Germinal center (tissue), 1 donor: ENCODE results near the gene FBXO42.
A peak's percentile ranks its signal among the peaks of the same experiment; 100 is the strongest.
"Not testable (repeated sequence)": the region's sequence is repeated elsewhere in the genome, so short reads cannot be mapped to it uniquely, and the experiment has no call there.

Experiments used
- DNase-seq: peaks from one replicate; pipeline ENCODE4 v3.0.0; 2012; ENCODE audit warnings: mixed read lengths, low spot score

FBXO42 gene

GRCh38 chr1:16242556-16243214, 109.6 kb downstream of the FBXO42 start:
- DNase-seq: no peak

GRCh38 chr1:16241221-16241708, 111.0 kb downstream of the FBXO42 start:
- no peak for DNase-seq

- DNase-seq: no peak
These were observed 112.2 kb downstream of the FBXO42 start for GRCh38 chr1:16239972-16240491.

GRCh38 chr1:16237343-16237830, 114.9 kb downstream of the FBXO42 start:
- DNase-seq: no peak

GRCh38 chr1:16236511-16237342, 115.6 kb downstream of the FBXO42 start, which contains the start of gene CPLANE2:
CPLANE2 (minus strand) TSS chr1:16237183; CDS start chr1:16236742, 441 bp downstream.
- DNase-seq: peak; percentile 96

- DNase-seq: peak; percentile 82
These were observed 116.3 kb downstream of the FBXO42 start for GRCh38 chr1:16235944-16236510.

GRCh38 chr1:16235347-16235746, 116.9 kb downstream of the FBXO42 start:
- DNase-seq: no peak

GRCh38 chr1:16233431-16233830, 118.8 kb downstream of the FBXO42 start:
- DNase-seq: no peak

GRCh38 chr1:16232316-16232710, 120.0 kb downstream of the FBXO42 start:
- DNase-seq: no peak

GRCh38 chr1:16231331-16232315, 120.7 kb downstream of the FBXO42 start:
- DNase-seq: no peak

- DNase-seq: no peak
These were observed 121.5 kb downstream of the FBXO42 start for GRCh38 chr1:16230744-16231143.

GRCh38 chr1:16229976-16230740, 122.1 kb downstream of the FBXO42 start:
- no peak for DNase-seq

- DNase-seq: no peak
These were observed 125.6 kb downstream of the FBXO42 start for GRCh38 chr1:16226490-16227179.

GRCh38 chr1:16226129-16226489, 126.2 kb downstream of the FBXO42 start:
- no peak for DNase-seq

GRCh38 chr1:16224472-16224871, 127.8 kb downstream of the FBXO42 start:
- DNase-seq: no peak

GRCh38 chr1:16222716-16223115, 129.6 kb downstream of the FBXO42 start:
- not testable (repeated sequence) for DNase-seq

GRCh38 chr1:16221499-16221898, 130.8 kb downstream of the FBXO42 start:
- no peak for DNase-seq

GRCh38 chr1:16219968-16220500, 132.2 kb downstream of the FBXO42 start:
- no peak for DNase-seq

- DNase-seq: no peak
These were observed 133.6 kb downstream of the FBXO42 start for GRCh38 chr1:16218674-16219071.
